K562 (cell line): ENCODE results near the gene NKG7. TPM values are rescaled to one million over a fixed set of nuclear protein-coding genes. Genes with fewer than 3 reads are reported as not detected.

ENCODE experiments used
- ARHGAP35 ChIP-seq: fragments of 450-650 bp; IDR thresholded peaks from 2 replicates; pipeline ENCODE4 v1.6.1; 2018; ENCODE audit not compliant: partially characterized antibody
- CHD4 ChIP-seq: fragments of 200-600 bp; sonication (generic); IDR thresholded peaks from 3 replicates; pipeline ENCODE4 v1.6.1; 2012; ENCODE audit warnings: low read depth, mild to moderate bottlenecking, mixed read lengths, low read length, inconsistent platforms; ENCODE audit not compliant: insufficient read depth, insufficient replicate concordance, poor library complexity, severe bottlenecking
- CTCFL ChIP-seq: IDR thresholded peaks from 2 replicates; pipeline ENCODE4 v1.6.1; 2011; ENCODE audit warnings: borderline replicate concordance, low read depth, mild to moderate bottlenecking, moderate library complexity, low read length; ENCODE audit not compliant: insufficient read depth, poor library complexity, severe bottlenecking
- DDX20 ChIP-seq: fragments of 450-650 bp; IDR thresholded peaks from 2 replicates; pipeline ENCODE4 v1.6.1; 2016; ENCODE audit warnings: missing genetic modification characterization, low read depth, mild to moderate bottlenecking, missing compliant biosample characterization, moderate library complexity
- ERF ChIP-seq: fragments of 450-650 bp; formaldehyde crosslinking; IDR thresholded peaks from 2 replicates; pipeline ENCODE4 v1.4.0; 2020; ENCODE audit warnings: mild to moderate bottlenecking, mixed read lengths
- ETV1 ChIP-seq: fragments of 450-650 bp; conservative IDR thresholded peaks from 2 replicates; pipeline ENCODE4 v1.6.1; 2016; ENCODE audit warnings: missing genetic modification characterization, control low read depth, low read depth, missing compliant biosample characterization
- HIVEP1 ChIP-seq: fragments of 250-450 bp; sonication (Bioruptor Pico); IDR thresholded peaks from 2 replicates; pipeline ENCODE4 v1.4.0; 2020; ENCODE audit warnings: mild to moderate bottlenecking
- SIRT6 ChIP-seq: IDR thresholded peaks from one replicate; pipeline ENCODE4 v1.6.1; 2012; ENCODE audit warnings: low read depth, mild to moderate bottlenecking, control low read depth, inconsistent platforms, low read length, moderate library complexity
- SPI1 ChIP-seq: IDR thresholded peaks from 2 replicates; pipeline ENCODE4 v1.6.1; 2011; ENCODE audit warnings: low read depth, low read length, control low read depth, borderline replicate concordance
- TRIM28 ChIP-seq: fragments of 450-650 bp; IDR thresholded peaks from 2 replicates; pipeline ENCODE4 v1.6.1; 2017
- ZBTB2 ChIP-seq: fragments of 450-650 bp; IDR thresholded peaks from 2 replicates; pipeline ENCODE4 v1.6.1; 2016; ENCODE audit warnings: antibody characterized with exemption
- ZNF3 ChIP-seq: fragments of 250-450 bp; sonication (Bioruptor Pico); IDR thresholded peaks from 2 replicates; pipeline ENCODE4 v1.5.0; 2021; ENCODE audit warnings: mild to moderate bottlenecking, moderate library complexity
- ZNF318 ChIP-seq, 2 experiments: fragments of 450-650 bp; IDR thresholded peaks; 2 replicates each; pipeline ENCODE4 v1.6.1; 2016; ENCODE audit warnings: mild to moderate bottlenecking in 2 of 2, borderline replicate concordance in 1 of 2, low read depth in 1 of 2, moderate library complexity in 1 of 2
- ZNF644 ChIP-seq: fragments of 200-800 bp; sonication (Bioruptor generic); IDR thresholded peaks from 2 replicates; pipeline ENCODE4 v1.6.1; 2016; ENCODE audit warnings: low read depth, missing genetic modification characterization, missing compliant biosample characterization
- ZNF766 ChIP-seq: fragments of 200-800 bp; sonication (Bioruptor generic); conservative IDR thresholded peaks from 2 replicates; pipeline ENCODE4 v1.6.1; 2016; ENCODE audit warnings: missing genetic modification characterization, missing compliant biosample characterization
- polyA plus RNA-seq, 8 experiments: library from polyadenylated mRNA; depleted of rRNA in 4 of 8; stranded (reverse) in 5 of 8; unstranded in 3 of 8; fragments of >200 nt; fragmentation: Nextera tagmentation in 2 of 8; fragmentation: Illumina TruSeq in 1 of 8; extraction: Ambion mirVana in 2 of 8; extraction: Trizol in 1 of 8; gene quantifications; 2 replicates each; pipeline versions ENCODE4 v1.2.1 to v1.2.3, GENCODE V29; 2011 to 2014; ENCODE audit warnings: inconsistent platforms in 1 of 8, missing spikeins in 1 of 8
- total RNA-seq, 7 experiments: library from RNA; depleted of rRNA in 6 of 7; stranded (reverse); fragments of >200 nt in 6 of 7; fragmentation: Illumina TruSeq in 2 of 7; extraction: Trizol in 2 of 7; gene quantifications; 2 replicates each; pipeline versions ENCODE4 v1.2.1 to v1.2.3, GENCODE V29; 2011 to 2021; ENCODE audit warnings: low replicate concordance in 1 of 7

The NKG7 gene
- total and polyA plus RNA-seq, 9 of the 15 experiments (the other 6 are each of a cell fraction or from before 2014, with no cell fraction given): 0.30 to 0.70 (median 0.51) TPM; not detected in 2

GRCh38 chr19:51339313-51339686 is 33.2 kb downstream of the NKG7 start (continued):
- no peak for TF ChIP-seq SIRT6
- 0 out of 2 replicates have a peak, but pooled peaks have one; percentile 54 for TF ChIP-seq HIVEP1 (CRISPR knock-in tag)
- no peak for TF ChIP-seq CHD4
- TF ChIP-seq ZNF644 (tag): no peak
- no peak for TF ChIP-seq ETV1 (tag)
- TF ChIP-seq ZNF3 (CRISPR knock-in tag): no peak
- TF ChIP-seq ERF (CRISPR knock-in tag): peak; percentile 74; the same call in 1 of the 2 replicates
- peak; percentile 24 for TF ChIP-seq ARHGAP35
- TF ChIP-seq ZNF318 (IDR thresholded peaks at IDR 0.05; ENCODE audit: borderline replicate concordance in 1 of 2, low read depth in 1 of 2): 0 out of 4 replicates have a peak, but pooled peaks of 1 of the 2 experiments have one; percentile 31
- no peak for TF ChIP-seq DDX20
- TF ChIP-seq ZBTB2: peak; percentile 76
- 0 out of 2 replicates have a peak, but pooled peaks have one; percentile 25 for TF ChIP-seq SPI1
- TF ChIP-seq CTCFL: peak; percentile 11
- TF ChIP-seq ZNF766: no peak
- TF ChIP-seq TRIM28: peak; percentile 39; the same call in 1 of the 2 replicates
